GM12878 (cell line): ENCODE data around the gene PFDN4. TPM values are rescaled to one million over a fixed set of nuclear protein-coding genes. Genes with fewer than 3 reads are reported as not detected.

Experiments used
- ATAC-seq: fragments of 200-7000 bp; cut with Tn5 transposase; 3 replicates; pipeline ENCODE4 v1.9.1; 2020; ENCODE audit warnings: mild to moderate bottlenecking, moderate library complexity
- BruUV-seq: library from RNA; stranded (reverse); fragments of 400-500 nt; replicated peaks from 2 replicates; lab custom pipeline; 2021; lab: Mats Ljungman, UMichigan
- CTCF ChIA-PET: fragments of 300-600 bp; sonication (Branson Sonifier 250); formaldehyde crosslinking; extraction: SDS; loops from one replicate; lab custom pipeline; 2021; ENCODE audit warnings: inconsistent platforms; lab: Yijun Ruan, JAX
- POLR2A ChIA-PET: fragments of 350-600 bp; formaldehyde crosslinking; extraction: SDS; loops from one replicate; lab custom pipeline; 2021; ENCODE audit warnings: inconsistent platforms; lab: Charles Lee
- RAD21 ChIA-PET: fragments of 300-600 bp; sonication (Branson Sonifier 250); formaldehyde crosslinking; loops from one replicate; lab custom pipeline; 2023; ENCODE audit warnings: antibody characterized with exemption; ENCODE audit not compliant: unreplicated experiment; lab: Charles Lee
- SMC1A ChIA-PET: fragments of 300-600 bp; sonication (Branson Sonifier 250); formaldehyde crosslinking; loops from one replicate; lab custom pipeline; 2023; ENCODE audit not compliant: unreplicated experiment, uncharacterized antibody; lab: Charles Lee
- DNase-seq: peaks from one replicate; pipeline ENCODE4 v3.0.0-alpha.2; 2011; ENCODE audit warnings: low read depth, low spot score
- FAIRE-seq: peaks from 3 replicates; lab custom pipeline; 2011; peaks lifted over from hg19 to GRCh38; lab: Jason Lieb, UNC
- H2AFZ ChIP-seq: 2 replicates; pipeline ENCODE4 v1.6.0; 2011; ENCODE audit warnings: low read depth, low read length, control low read depth; ENCODE audit not compliant: control insufficient read depth
- H3K27ac ChIP-seq: 2 replicates; pipeline ENCODE4 v1.5.1; 2011; ENCODE audit warnings: control low read depth; ENCODE audit not compliant: control insufficient read depth, insufficient read depth
- H3K27me3 ChIP-seq, 2 experiments: replicated peaks in 1 of 2; 2 replicates each; pipeline versions ENCODE4 v1.6.0 to v1.6.1; 2011; ENCODE audit warnings: low read length in 1 of 2; ENCODE audit not compliant: control insufficient read depth in 2 of 2, insufficient read depth in 2 of 2
- H3K36me3 ChIP-seq, 2 experiments: 2 replicates each; pipeline ENCODE4 v1.5.1; 2011; ENCODE audit warnings: low read length in 1 of 2; ENCODE audit not compliant: control insufficient read depth in 2 of 2, insufficient read depth in 2 of 2
- H3K4me1 ChIP-seq: 2 replicates; pipeline ENCODE4 v1.6.1; 2011; ENCODE audit warnings: mild to moderate bottlenecking, low read length, moderate library complexity, mixed read lengths; ENCODE audit not compliant: control insufficient read depth, insufficient read depth
- H3K4me2 ChIP-seq: 2 replicates; pipeline ENCODE4 v1.6.0; 2011; ENCODE audit warnings: control low read depth; ENCODE audit not compliant: control insufficient read depth, insufficient read depth
- H3K4me3 ChIP-seq: fragments of 200-600 bp; sonication (generic); 2 replicates; pipeline ENCODE4 v1.5.1; 2016
- H3K79me2 ChIP-seq: 2 replicates; pipeline ENCODE4 v1.6.0; 2011; ENCODE audit warnings: low read length; ENCODE audit not compliant: control insufficient read depth, insufficient read depth
- H3K9ac ChIP-seq: 2 replicates; pipeline ENCODE4 v1.8.0; 2011; ENCODE audit warnings: low read length, control low read depth, mixed read lengths; ENCODE audit not compliant: control insufficient read depth, insufficient read depth
- H3K9me3 ChIP-seq: replicated peaks from 3 replicates; pipeline ENCODE4 v1.5.1; 2011; ENCODE audit warnings: mild to moderate bottlenecking, low read length; ENCODE audit not compliant: control insufficient read depth, insufficient read depth
- H4K20me1 ChIP-seq: 2 replicates; pipeline ENCODE4 v1.6.0; 2011; ENCODE audit not compliant: control insufficient read depth, insufficient read depth
- ETV6 ChIP-seq, 2 experiments: fragments of 450-650 bp in 1 of 2; IDR thresholded peaks in 1 of 2; conservative IDR thresholded peaks in 1 of 2; 2 replicates each; pipeline ENCODE4 v1.6.1; 2014; ENCODE audit warnings: antibody characterized with exemption in 1 of 2, borderline replicate concordance in 1 of 2, low read depth in 1 of 2, mild to moderate bottlenecking in 1 of 2, moderate library complexity in 1 of 2
- NFXL1 ChIP-seq: fragments of 450-650 bp; IDR thresholded peaks from 2 replicates; pipeline ENCODE4 v1.6.1; 2017; ENCODE audit warnings: antibody characterized with exemption, mild to moderate bottlenecking, borderline replicate concordance
- NR2F1 ChIP-seq: fragments of 450-650 bp; conservative IDR thresholded peaks from 2 replicates; pipeline ENCODE4 v1.6.1; 2017; ENCODE audit warnings: mild to moderate bottlenecking
- RAD21 ChIP-seq: IDR thresholded peaks from 2 replicates; pipeline ENCODE4 v1.6.1; 2011; ENCODE audit warnings: mild to moderate bottlenecking, low read depth, low read length, moderate library complexity; ENCODE audit not compliant: insufficient read depth
- SMC3 ChIP-seq: IDR thresholded peaks from 2 replicates; pipeline ENCODE4 v1.6.1; 2011; ENCODE audit warnings: low read length, improper control_type of control experiment, borderline replicate concordance
- TCF3 ChIP-seq: IDR thresholded peaks from 2 replicates; pipeline ENCODE4 v1.6.1; 2012; ENCODE audit warnings: low read depth, mild to moderate bottlenecking, low read length, borderline replicate concordance; ENCODE audit not compliant: insufficient read depth
- WGBS: methylation state at CpG from one replicate; pipeline ENCODE4 v1.1.6; 2016; ENCODE audit warnings: low lambda C conversion rate; ENCODE audit not compliant: insufficient replicate concordance, insufficient coverage; ENCODE audit errors: missing lambda C conversion rate; 5-methylcytosine and 5-hydroxymethylcytosine counted together
- in situ Hi-C: fragments of 300-500 bp; cut with MboI; formaldehyde crosslinking; loops from 9 replicates; pipeline ENCODE4 v1.14.3; 2018; ENCODE audit warnings: mixed read lengths
- intact Hi-C: fragments of 100-400 bp; cut with micrococcal nuclease; formaldehyde crosslinking; loops from one replicate; pipeline ENCODE4 v1.14.2; 2022; ENCODE audit not compliant: unreplicated experiment
- polyA plus RNA-seq, 11 experiments: library from polyadenylated mRNA; depleted of rRNA in 4 of 11; unstranded in 6 of 11; stranded (reverse) in 5 of 11; fragments of >200 nt; fragmentation: Nextera tagmentation in 4 of 11; fragmentation: Illumina TruSeq in 1 of 11; extraction: Ambion mirVana in 4 of 11; extraction: Trizol in 1 of 11; gene quantifications; 1 replicate in 1 of 11; 2 replicates in 10 of 11; pipeline versions ENCODE4 v1.2.1 to v1.2.3, GENCODE V29; 2011 to 2016; ENCODE audit warnings: inconsistent platforms in 2 of 11, missing spikeins in 2 of 11, low read depth in 1 of 11
- total RNA-seq, 4 experiments: library from RNA; depleted of rRNA in 3 of 4; stranded (reverse); fragments of >200 nt in 3 of 4; fragmentation: Illumina TruSeq in 1 of 4; extraction: Trizol in 1 of 4; gene quantifications; 2 replicates each; pipeline versions ENCODE4 v1.2.1 to v1.2.3, GENCODE V29; 2013 to 2021
- TF ChIP-seq, protein P1 (sequence below), 3 experiments: IDR thresholded peaks in 2 of 3; conservative IDR thresholded peaks in 1 of 3; 2 replicates each; pipeline ENCODE4 v1.5.1; 2011; ENCODE audit warnings: low read depth in 3 of 3, low read length in 3 of 3, mild to moderate bottlenecking in 3 of 3, control low read depth in 2 of 3, moderate library complexity in 2 of 3, inconsistent platforms in 1 of 3, mixed read lengths in 1 of 3; ENCODE audit not compliant: control insufficient read depth in 2 of 3, insufficient read depth in 1 of 3; ENCODE audit errors: extremely low read depth in 1 of 3
- TF ChIP-seq, protein P2 (sequence below): fragments of 450-650 bp; formaldehyde crosslinking; IDR thresholded peaks from 2 replicates; pipeline ENCODE4 v1.5.0; 2022; ENCODE audit warnings: mild to moderate bottlenecking, missing genetic modification characterization
- TF ChIP-seq, protein P3 (sequence below): fragments of 450-650 bp; formaldehyde crosslinking; IDR thresholded peaks from 2 replicates; pipeline ENCODE4 v1.4.0; 2022; ENCODE audit warnings: mild to moderate bottlenecking, moderate library complexity

Gene PFDN4
- total and polyA plus RNA-seq, 10 of the 15 experiments (the other 5 are each of a cell fraction or from before 2014, with no cell fraction given) = 36.9 to 136 (median 82.8) TPM

DNA sequence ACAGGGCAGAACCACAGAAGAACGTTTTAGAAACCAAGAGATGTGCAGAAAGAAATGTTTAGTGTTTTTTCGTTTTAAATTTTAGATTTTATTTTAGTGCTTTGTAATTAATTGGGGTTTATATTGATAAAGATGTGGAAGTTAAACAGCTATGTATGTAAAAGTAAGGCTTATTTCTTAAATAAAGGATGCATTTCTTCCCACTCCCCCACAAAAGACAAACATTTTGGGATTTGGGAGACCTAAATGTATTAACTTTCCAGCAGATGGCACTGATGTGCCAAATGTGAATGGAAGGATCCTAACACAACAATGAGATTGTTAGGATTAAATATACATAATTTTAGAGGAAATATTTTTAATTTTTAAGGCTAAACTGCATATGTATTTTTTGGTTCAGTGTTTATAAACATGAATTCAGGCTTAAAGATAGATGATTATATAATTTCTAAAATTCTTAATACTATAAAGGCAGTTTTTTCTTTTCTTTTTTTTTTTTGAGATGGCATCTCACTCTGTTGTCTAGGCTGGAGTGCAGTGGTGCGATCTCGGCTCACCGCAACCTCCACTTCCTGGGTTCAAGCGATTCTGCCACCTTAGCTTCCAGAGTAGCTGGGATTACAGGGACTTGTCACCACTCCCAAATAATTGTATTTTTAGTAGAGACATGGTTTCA is 12.0 kb downstream of the PFDN4 start:
- no peaks in the 10 kb centered on the region for H3K4me1 ChIP-seq
- no peak overlapping the region for H3K4me3 ChIP-seq
- H4K20me1 ChIP-seq = no peaks in the 10 kb centered on the region
- no peak overlapping the region for H2AFZ ChIP-seq
- no peak for ATAC-seq
- ChIA-PET CTCF (interaction anchor here (0.6 to 3.3 kb wide), 7 partner anchors 12 to 428 kb away, joined by 3 to 15 read pairs (median 4); partner anchors contain the start of gene PFDN4), RAD21 (no interaction called here), SMC1A (interaction anchor here (1.4 to 1.7 kb wide), 3 partner anchors 12 to 426 kb away, joined by 4 to 8 read pairs (median 5); partner anchors contain the start of gene PFDN4), POLR2A (no interaction called here)
- no peaks in the 10 kb centered on the region for H3K79me2 ChIP-seq
- BruUV-seq = no TSS peak
- H3K4me2 ChIP-seq = no peak overlapping the region
- H3K36me3 ChIP-seq = peaks cover 2 to 3% of the 10 kb centered on the region in 2 experiments; a peak in 3 of 4 replicates
- H3K27ac ChIP-seq = no peak overlapping the region
- H3K27me3 ChIP-seq = no peaks in the 10 kb centered on the region
- in situ Hi-C loops (loop anchor here (5.0 kb wide), 1 partner anchor 427 kb away; no protein-coding TSS in a partner anchor), intact Hi-C loops (loop anchor here (1.0 kb wide), 1 partner anchor 426 kb away; no protein-coding TSS in a partner anchor)
- no peak for DNase-seq
- 80% methylated on average over 6 of the region's 6 CpGs for WGBS
- peak; percentile 18 for FAIRE-seq
- no peak overlapping the region for H3K9ac ChIP-seq
- TF ChIP-seq ETV6 (conservative IDR thresholded peaks at IDR 0.05 in 1 of 2, IDR thresholded peaks at IDR 0.05 in 1 of 2; ENCODE audit: borderline replicate concordance in 1 of 2, low read depth in 1 of 2) (0 out of 4 replicates have a peak, but pooled peaks of 1 of the 2 experiments have one; percentile 48), NR2F1 (no peak), TCF3 (no peak), SMC3 (peak; percentile 51), NFXL1 (peak; percentile 81; the same call in 1 of the 2 replicates), RAD21 (peak; percentile 50)
- TF ChIP-seq, protein P1, sequence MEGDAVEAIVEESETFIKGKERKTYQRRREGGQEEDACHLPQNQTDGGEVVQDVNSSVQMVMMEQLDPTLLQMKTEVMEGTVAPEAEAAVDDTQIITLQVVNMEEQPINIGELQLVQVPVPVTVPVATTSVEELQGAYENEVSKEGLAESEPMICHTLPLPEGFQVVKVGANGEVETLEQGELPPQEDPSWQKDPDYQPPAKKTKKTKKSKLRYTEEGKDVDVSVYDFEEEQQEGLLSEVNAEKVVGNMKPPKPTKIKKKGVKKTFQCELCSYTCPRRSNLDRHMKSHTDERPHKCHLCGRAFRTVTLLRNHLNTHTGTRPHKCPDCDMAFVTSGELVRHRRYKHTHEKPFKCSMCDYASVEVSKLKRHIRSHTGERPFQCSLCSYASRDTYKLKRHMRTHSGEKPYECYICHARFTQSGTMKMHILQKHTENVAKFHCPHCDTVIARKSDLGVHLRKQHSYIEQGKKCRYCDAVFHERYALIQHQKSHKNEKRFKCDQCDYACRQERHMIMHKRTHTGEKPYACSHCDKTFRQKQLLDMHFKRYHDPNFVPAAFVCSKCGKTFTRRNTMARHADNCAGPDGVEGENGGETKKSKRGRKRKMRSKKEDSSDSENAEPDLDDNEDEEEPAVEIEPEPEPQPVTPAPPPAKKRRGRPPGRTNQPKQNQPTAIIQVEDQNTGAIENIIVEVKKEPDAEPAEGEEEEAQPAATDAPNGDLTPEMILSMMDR (IDR thresholded peaks at IDR 0.05 in 2 of 3, conservative IDR thresholded peaks at IDR 0.05 in 1 of 3; ENCODE audit: control insufficient read depth in 2 of 3, extremely low read depth in 1 of 3, insufficient read depth in 1 of 3, low read depth in 3 of 3, low read length in 3 of 3) = peak; percentile 25 to 44 (median 29); a peak in 4 of 6 replicates
- TF ChIP-seq, protein P2, sequence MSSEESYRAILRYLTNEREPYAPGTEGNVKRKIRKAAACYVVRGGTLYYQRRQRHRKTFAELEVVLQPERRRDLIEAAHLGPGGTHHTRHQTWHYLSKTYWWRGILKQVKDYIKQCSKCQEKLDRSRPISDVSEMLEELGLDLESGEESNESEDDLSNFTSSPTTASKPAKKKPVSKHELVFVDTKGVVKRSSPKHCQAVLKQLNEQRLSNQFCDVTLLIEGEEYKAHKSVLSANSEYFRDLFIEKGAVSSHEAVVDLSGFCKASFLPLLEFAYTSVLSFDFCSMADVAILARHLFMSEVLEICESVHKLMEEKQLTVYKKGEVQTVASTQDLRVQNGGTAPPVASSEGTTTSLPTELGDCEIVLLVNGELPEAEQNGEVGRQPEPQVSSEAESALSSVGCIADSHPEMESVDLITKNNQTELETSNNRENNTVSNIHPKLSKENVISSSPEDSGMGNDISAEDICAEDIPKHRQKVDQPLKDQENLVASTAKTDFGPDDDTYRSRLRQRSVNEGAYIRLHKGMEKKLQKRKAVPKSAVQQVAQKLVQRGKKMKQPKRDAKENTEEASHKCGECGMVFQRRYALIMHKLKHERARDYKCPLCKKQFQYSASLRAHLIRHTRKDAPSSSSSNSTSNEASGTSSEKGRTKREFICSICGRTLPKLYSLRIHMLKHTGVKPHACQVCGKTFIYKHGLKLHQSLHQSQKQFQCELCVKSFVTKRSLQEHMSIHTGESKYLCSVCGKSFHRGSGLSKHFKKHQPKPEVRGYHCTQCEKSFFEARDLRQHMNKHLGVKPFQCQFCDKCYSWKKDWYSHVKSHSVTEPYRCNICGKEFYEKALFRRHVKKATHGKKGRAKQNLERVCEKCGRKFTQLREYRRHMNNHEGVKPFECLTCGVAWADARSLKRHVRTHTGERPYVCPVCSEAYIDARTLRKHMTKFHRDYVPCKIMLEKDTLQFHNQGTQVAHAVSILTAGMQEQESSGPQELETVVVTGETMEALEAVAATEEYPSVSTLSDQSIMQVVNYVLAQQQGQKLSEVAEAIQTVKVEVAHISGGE = no peak
- TF ChIP-seq, protein P3, sequence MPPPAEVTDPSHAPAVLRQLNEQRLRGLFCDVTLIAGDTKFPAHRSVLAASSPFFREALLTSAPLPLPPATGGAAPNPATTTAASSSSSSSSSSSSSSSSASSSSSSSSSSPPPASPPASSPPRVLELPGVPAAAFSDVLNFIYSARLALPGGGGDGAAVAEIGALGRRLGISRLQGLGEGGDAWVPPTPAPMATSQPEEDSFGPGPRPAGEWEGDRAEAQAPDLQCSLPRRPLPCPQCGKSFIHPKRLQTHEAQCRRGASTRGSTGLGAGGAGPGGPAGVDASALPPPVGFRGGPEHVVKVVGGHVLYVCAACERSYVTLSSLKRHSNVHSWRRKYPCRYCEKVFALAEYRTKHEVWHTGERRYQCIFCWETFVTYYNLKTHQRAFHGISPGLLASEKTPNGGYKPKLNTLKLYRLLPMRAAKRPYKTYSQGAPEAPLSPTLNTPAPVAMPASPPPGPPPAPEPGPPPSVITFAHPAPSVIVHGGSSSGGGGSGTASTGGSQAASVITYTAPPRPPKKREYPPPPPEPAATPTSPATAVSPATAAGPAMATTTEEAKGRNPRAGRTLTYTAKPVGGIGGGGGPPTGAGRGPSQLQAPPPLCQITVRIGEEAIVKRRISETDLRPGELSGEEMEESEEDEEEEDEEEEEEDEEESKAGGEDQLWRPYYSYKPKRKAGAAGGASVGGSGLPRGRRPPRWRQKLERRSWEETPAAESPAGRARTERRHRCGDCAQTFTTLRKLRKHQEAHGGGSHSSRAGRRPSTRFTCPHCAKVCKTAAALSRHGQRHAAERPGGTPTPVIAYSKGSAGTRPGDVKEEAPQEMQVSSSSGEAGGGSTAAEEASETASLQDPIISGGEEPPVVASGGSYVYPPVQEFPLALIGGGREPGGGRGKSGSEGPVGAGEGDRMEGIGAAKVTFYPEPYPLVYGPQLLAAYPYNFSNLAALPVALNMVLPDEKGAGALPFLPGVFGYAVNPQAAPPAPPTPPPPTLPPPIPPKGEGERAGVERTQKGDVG (CRISPR knock-in tag) = no peak
- no peaks in the 10 kb centered on the region for H3K9me3 ChIP-seq
